B cell (primary cell): ENCODE results near the gene KCND3. TPM values are rescaled to one million over a fixed set of nuclear protein-coding genes. Genes with fewer than 3 reads are reported as not detected.

Experiments used
- ATAC-seq: fragments of 200-7000 bp; cut with Tn5 transposase; one replicate; pipeline ENCODE4 v1.10.0; 2021; ENCODE audit warnings: low read depth, mild to moderate bottlenecking, moderate number of reproducible peaks, moderate library complexity
- CTCF ChIA-PET: fragments of 350-600 bp; sonication (Branson Sonifier 250); formaldehyde crosslinking; loops from one replicate; lab custom pipeline; 2021; ENCODE audit warnings: antibody characterized with exemption, inconsistent platforms; lab: Charles Lee
- POLR2A ChIA-PET: fragments of 350-600 bp; sonication (Branson Sonifier 250); formaldehyde crosslinking; loops from one replicate; lab custom pipeline; 2021; ENCODE audit warnings: antibody characterized with exemption; lab: Charles Lee
- DNase-seq: peaks from one replicate; pipeline ENCODE4 v3.0.0; 2013
- H2AFZ ChIP-seq: 2 replicates; pipeline ENCODE4 v1.6.1; 2012; ENCODE audit warnings: mild to moderate bottlenecking, low read depth, low read length; ENCODE audit not compliant: insufficient read depth, poor library complexity, severe bottlenecking
- H3K27ac ChIP-seq, 2 donors: 1 replicate in 1 of 2; 2 replicates in 1 of 2; pipeline ENCODE4 v1.5.1; 2012 to 2013; ENCODE audit warnings: low read length in 2 of 2, mild to moderate bottlenecking in 2 of 2, moderate library complexity in 1 of 2
- H3K27me3 ChIP-seq, 4 experiments: fragments of 200-600 bp in 1 of 4; sonication (generic) in 1 of 4; replicated peaks in 1 of 4; 1 replicate in 2 of 4; 2 replicates in 2 of 4; pipeline versions ENCODE4 v1.6.1 to v1.7.0; 2013 to 2016; ENCODE audit warnings: low read length in 3 of 4, mild to moderate bottlenecking in 2 of 4, mixed read lengths in 1 of 4, moderate library complexity in 1 of 4; ENCODE audit not compliant: insufficient read depth in 4 of 4, control insufficient read depth in 3 of 4; ENCODE audit errors: control extremely low read depth in 1 of 4
- H3K36me3 ChIP-seq, 2 experiments: replicated peaks in 1 of 2; 1 replicate in 1 of 2; 2 replicates in 1 of 2; pipeline versions ENCODE4 v1.6.1 to v1.7.1; 2013; ENCODE audit warnings: low read length in 1 of 2; ENCODE audit not compliant: insufficient read depth in 2 of 2, control insufficient read depth in 1 of 2; ENCODE audit errors: control extremely low read depth in 1 of 2, extremely low read depth in 1 of 2
- H3K4me1 ChIP-seq, 2 donors: fragments of 200-600 bp in 1 of 2; sonication (generic) in 1 of 2; 1 replicate in 1 of 2; 2 replicates in 1 of 2; pipeline versions ENCODE4 v1.5.1 to v1.6.1; 2013 to 2017; ENCODE audit warnings: low read length in 2 of 2; ENCODE audit not compliant: control insufficient read depth in 2 of 2, insufficient read depth in 2 of 2
- H3K4me2 ChIP-seq: replicated peaks from 2 replicates; pipeline ENCODE3; 2012; ENCODE audit warnings: mild to moderate bottlenecking, low read depth, low read length; ENCODE audit not compliant: poor library complexity, severe bottlenecking
- H3K4me3 ChIP-seq, 5 experiments: fragments of 200-600 bp in 1 of 5; sonication (generic) in 1 of 5; 1 replicate in 3 of 5; 2 replicates in 2 of 5; pipeline versions ENCODE4 v1.5.1 to v1.7.0; 2011 to 2016; ENCODE audit warnings: low read length in 4 of 5, mild to moderate bottlenecking in 4 of 5, low read depth in 2 of 5, control low read depth in 1 of 5, moderate library complexity in 1 of 5; ENCODE audit not compliant: insufficient read depth in 1 of 5; ENCODE audit errors: control extremely low read depth in 1 of 5, extremely low read depth in 1 of 5
- H3K79me2 ChIP-seq: fragments of 200-600 bp; sonication (generic); one replicate; pipeline ENCODE4 v1.6.0; 2016; ENCODE audit warnings: low read length; ENCODE audit not compliant: control insufficient read depth, insufficient read depth
- H3K9ac ChIP-seq: fragments of 200-600 bp; sonication (generic); 2 replicates; pipeline ENCODE4 v1.6.1; 2017; ENCODE audit warnings: mild to moderate bottlenecking, low read length, moderate library complexity
- H3K9me3 ChIP-seq, 3 donors: one replicate each; pipeline versions ENCODE4 v1.6.1 to v1.7.1; 2013; ENCODE audit warnings: low read length in 2 of 3; ENCODE audit not compliant: control insufficient read depth in 2 of 3, insufficient read depth in 1 of 3; ENCODE audit errors: control extremely low read depth in 1 of 3
- H4K20me1 ChIP-seq: 2 replicates; pipeline ENCODE4 v1.6.0; 2012; ENCODE audit warnings: mild to moderate bottlenecking, low read length; ENCODE audit not compliant: insufficient read depth, control insufficient read depth, poor library complexity, severe bottlenecking
- H3K27ac Mint-ChIP-seq: one replicate; pipeline ENCODE4 v1.8.0; 2021; ENCODE audit warnings: mixed read lengths
- H3K27me3 Mint-ChIP-seq: one replicate; pipeline ENCODE4 v1.8.0; 2021; ENCODE audit warnings: mixed read lengths
- H3K4me1 Mint-ChIP-seq: one replicate; pipeline ENCODE4 v1.8.0; 2021; ENCODE audit warnings: mixed read lengths
- H3K4me3 Mint-ChIP-seq: one replicate; pipeline ENCODE4 v1.8.0; 2021; ENCODE audit warnings: mixed read lengths
- H3K9me3 Mint-ChIP-seq: one replicate; pipeline ENCODE4 v1.8.0; 2022; ENCODE audit warnings: mixed read lengths; ENCODE audit not compliant: insufficient read depth
- EZH2 ChIP-seq: IDR thresholded peaks from 2 replicates; pipeline ENCODE4 v1.6.1; 2012; ENCODE audit warnings: borderline replicate concordance, low read depth, mild to moderate bottlenecking, moderate library complexity, low read length; ENCODE audit not compliant: insufficient read depth, poor library complexity, severe bottlenecking
- WGBS: methylation state at CpG from one replicate; pipeline ENCODE4 v1.1.5; 2013; ENCODE audit warnings: missing lambda C conversion rate; ENCODE audit not compliant: insufficient coverage; 5-methylcytosine and 5-hydroxymethylcytosine counted together
- intact Hi-C: fragments of 100-400 bp; cut with micrococcal nuclease; formaldehyde crosslinking; loops from one replicate; pipeline ENCODE4 v1.10.0; 2022
- polyA plus RNA-seq: library from polyadenylated mRNA; depleted of rRNA; stranded (reverse); fragments of >200 nt; gene quantifications from 2 replicates; pipeline ENCODE4 v1.2.3, GENCODE V29; 2012
- total RNA-seq, 2 donors: library from RNA; stranded (reverse); fragments of 120-200 nt in 1 of 2; gene quantifications; 1 replicate in 1 of 2; 2 replicates in 1 of 2; pipeline versions ENCODE4 v1.2.3 to v1.2.4, GENCODE V29; 2013 to 2022
- TF ChIP-seq, protein P1 (sequence below): fragments of 200-600 bp; IDR thresholded peaks from one replicate; pipeline ENCODE4 v1.8.0; 2022; ENCODE audit warnings: antibody characterized with exemption, mild to moderate bottlenecking

The KCND3 gene
- total and polyA plus RNA-seq, 2 donors (not counting 1 experiment from before 2014, with no cell fraction given) = 0.07 TPM; not detected in 1

DNA sequence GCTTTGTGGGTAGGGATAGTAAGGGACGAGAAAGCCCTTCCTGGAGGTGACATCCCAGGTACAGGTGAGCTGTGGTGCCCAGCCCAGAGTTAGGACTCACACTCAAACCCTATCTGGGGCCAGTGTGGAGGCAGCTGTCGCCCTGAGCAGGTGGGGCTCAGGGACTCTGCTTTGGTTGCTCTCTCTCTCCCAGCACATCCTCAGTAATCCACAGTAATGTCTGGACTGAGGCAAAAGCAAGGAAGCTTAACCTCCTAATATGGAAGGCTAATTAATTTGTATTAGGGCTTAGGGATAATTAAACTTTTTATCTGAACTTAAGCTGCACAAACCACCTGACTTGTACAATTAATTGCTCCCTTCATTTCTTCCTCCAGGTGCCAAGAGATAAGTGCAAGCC lies 195.5 kb downstream of the KCND3 start:
- intact Hi-C loops = no loop called here
- Histone ChIP-seq H3K9ac (no peak overlapping the region), H3K79me2 (no peaks in the 10 kb centered on the region), H3K4me1 (peaks cover 13 to 26% of the 10 kb centered on the region in 2 donors), H4K20me1 (no peaks in the 10 kb centered on the region), H3K4me3 (no peak overlapping the region), H3K9me3 (no peaks in the 10 kb centered on the region), H3K27ac (no peak overlapping the region), H3K27me3 (peaks cover 0 to 26% (median 15%) of the 10 kb centered on the region in 4 experiments), H3K36me3 (no peaks in the 10 kb centered on the region), H3K4me2 (peak overlapping the region; percentile 5), H2AFZ (no peak overlapping the region)
- no peak for ATAC-seq
- ChIA-PET CTCF (interaction anchor here (0.7 kb wide), 1 partner anchor 16 kb away, joined by 3 read pairs; no protein-coding TSS in a partner anchor), POLR2A (no interaction called here)
- Mint-ChIP-seq H3K27me3 (peaks cover 32% of the 10 kb centered on the region), H3K27ac (no peak overlapping the region), H3K4me1 (peaks cover 23% of the 10 kb centered on the region), H3K9me3 (no peaks in the 10 kb centered on the region), H3K4me3 (no peak overlapping the region)
- TF ChIP-seq EZH2 = no peak
- TF ChIP-seq, protein P1, sequence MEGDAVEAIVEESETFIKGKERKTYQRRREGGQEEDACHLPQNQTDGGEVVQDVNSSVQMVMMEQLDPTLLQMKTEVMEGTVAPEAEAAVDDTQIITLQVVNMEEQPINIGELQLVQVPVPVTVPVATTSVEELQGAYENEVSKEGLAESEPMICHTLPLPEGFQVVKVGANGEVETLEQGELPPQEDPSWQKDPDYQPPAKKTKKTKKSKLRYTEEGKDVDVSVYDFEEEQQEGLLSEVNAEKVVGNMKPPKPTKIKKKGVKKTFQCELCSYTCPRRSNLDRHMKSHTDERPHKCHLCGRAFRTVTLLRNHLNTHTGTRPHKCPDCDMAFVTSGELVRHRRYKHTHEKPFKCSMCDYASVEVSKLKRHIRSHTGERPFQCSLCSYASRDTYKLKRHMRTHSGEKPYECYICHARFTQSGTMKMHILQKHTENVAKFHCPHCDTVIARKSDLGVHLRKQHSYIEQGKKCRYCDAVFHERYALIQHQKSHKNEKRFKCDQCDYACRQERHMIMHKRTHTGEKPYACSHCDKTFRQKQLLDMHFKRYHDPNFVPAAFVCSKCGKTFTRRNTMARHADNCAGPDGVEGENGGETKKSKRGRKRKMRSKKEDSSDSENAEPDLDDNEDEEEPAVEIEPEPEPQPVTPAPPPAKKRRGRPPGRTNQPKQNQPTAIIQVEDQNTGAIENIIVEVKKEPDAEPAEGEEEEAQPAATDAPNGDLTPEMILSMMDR = no peak
- 60% methylated on average over 1 of the region's 2 CpGs for WGBS
- no peak for DNase-seq

DNA sequence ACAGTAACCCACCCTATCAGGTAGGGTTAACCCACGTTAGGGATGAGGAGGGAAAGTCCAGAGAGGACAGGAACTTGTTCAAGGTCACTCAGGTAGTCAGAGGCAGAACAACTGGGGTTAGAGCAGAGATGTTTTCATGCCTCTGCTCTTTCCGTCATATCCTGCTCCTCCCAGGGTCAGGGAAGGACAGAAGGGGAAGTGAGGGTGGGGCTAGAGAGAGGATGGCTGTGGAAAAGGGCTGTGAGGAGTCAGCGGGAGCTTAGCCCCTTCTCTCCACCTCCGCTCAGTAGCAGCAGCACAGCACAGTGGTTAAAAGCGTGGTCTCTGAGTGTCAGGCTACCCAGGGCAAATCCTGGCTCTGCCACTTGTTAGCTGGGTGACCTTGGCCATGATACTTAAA lies 197.2 kb downstream of the KCND3 start:
- POLR2A ChIA-PET = no interaction called here
- Histone ChIP-seq H3K4me3 (no peak overlapping the region), H3K4me2 (no peak overlapping the region), H3K36me3 (no peaks in the 10 kb centered on the region), H4K20me1 (no peaks in the 10 kb centered on the region), H3K9ac (no peak overlapping the region), H3K9me3 (no peaks in the 10 kb centered on the region), H2AFZ (no peak overlapping the region), H3K27me3 (peaks cover 0 to 21% (median 12%) of the 10 kb centered on the region in 4 experiments), H3K27ac (no peak overlapping the region), H3K4me1 (peaks cover 13 to 26% of the 10 kb centered on the region in 2 donors), H3K79me2 (no peaks in the 10 kb centered on the region)
- ATAC-seq (no peak), DNase-seq (no peak)
- intact Hi-C loops = no loop called here
- TF ChIP-seq EZH2 = no peak
- TF ChIP-seq, protein P1 = no peak
- Mint-ChIP-seq H3K4me1 (peaks cover 23% of the 10 kb centered on the region), H3K9me3 (no peaks in the 10 kb centered on the region), H3K4me3 (no peak overlapping the region), H3K27ac (no peak overlapping the region), H3K27me3 (peaks cover 34% of the 10 kb centered on the region)
- CTCF ChIA-PET = interaction anchor here (1.5 kb wide), 1 partner anchor 21 kb away, joined by 6 read pairs; no protein-coding TSS in a partner anchor
- 71% methylated on average over 4 of the region's 5 CpGs for WGBS
